Esophagus squamous epithelium (tissue), 4 donors: ENCODE results near the gene BCL2A1.

Experiments used
- CTCF ChIP-seq, 6 experiments: fragments of 450-650 bp in 4 of 6; fragments of 200-600 bp in 2 of 6; sonication (generic) in 2 of 6; IDR thresholded peaks; one replicate each; pipeline ENCODE4 v1.5.1; 2016 to 2019; ENCODE audit warnings: antibody characterized with exemption in 6 of 6, mild to moderate bottlenecking in 4 of 6, moderate library complexity in 4 of 6
- POLR2A ChIP-seq, 4 donors: fragments of 450-650 bp; IDR thresholded peaks; one replicate each; pipeline ENCODE4 v1.6.1; 2017; ENCODE audit warnings: antibody characterized with exemption in 4 of 4, mild to moderate bottlenecking in 4 of 4, moderate library complexity in 3 of 4

DNA sequence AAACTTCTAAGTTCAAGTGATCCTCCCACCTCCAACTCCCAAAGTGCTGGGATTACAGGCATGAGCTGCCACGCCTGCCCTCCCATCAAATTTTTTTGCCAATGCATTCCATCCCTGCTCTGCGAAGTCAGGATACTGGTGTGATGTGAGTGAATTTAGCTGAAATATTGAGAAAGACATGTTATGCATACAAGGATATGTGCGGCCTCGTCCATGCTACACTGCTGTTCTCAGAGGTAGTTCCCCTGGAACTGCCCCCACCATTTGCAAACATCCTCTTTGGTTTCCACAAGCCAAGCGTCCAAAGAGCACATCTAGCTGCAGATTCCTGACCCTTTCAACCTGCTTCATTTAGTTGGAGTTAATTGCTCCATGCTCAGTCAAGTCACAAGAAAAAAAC is 36.5 kb upstream of the BCL2A1 start:
- TF ChIP-seq CTCF (IDR thresholded peaks at IDR 0.05) (no peak), POLR2A (IDR thresholded peaks at IDR 0.05) (no peak)
